Neural progenitor cell (in vitro differentiated cells): ENCODE measurements around the gene RNF103.

Experiments used
- CTCF ChIP-seq: fragments of 200-600 bp; sonication (generic); IDR thresholded peaks from 2 replicates; pipeline ENCODE4 v1.5.1; 2017; ENCODE audit warnings: antibody characterized with exemption, mild to moderate bottlenecking
- EZH2 ChIP-seq: fragments of 200-600 bp; sonication (generic); IDR thresholded peaks from 2 replicates; pipeline ENCODE4 v1.6.1; 2017; ENCODE audit warnings: antibody characterized with exemption, mild to moderate bottlenecking, moderate library complexity
- EZH2phosphoT487 ChIP-seq: fragments of 200-600 bp; sonication (generic); IDR thresholded peaks from 2 replicates; pipeline ENCODE4 v1.6.1; 2017; ENCODE audit warnings: antibody characterized with exemption

GRCh38 chr2:86577817-86578456 is 45.7 kb downstream of the RNF103 start:
- TF ChIP-seq CTCF: no peak
- no peak for TF ChIP-seq EZH2
- no peak for TF ChIP-seq EZH2phosphoT487
